ENCODE data around the gene TSPAN32. TPM values are rescaled to one million over a fixed set of nuclear protein-coding genes. Genes with fewer than 3 reads are reported as not detected.

The TSPAN32 gene
- polyA plus RNA-seq, 1 donor (not counting 4 experiments of a cell fraction or from before 2014, with no cell fraction given), result not detected

- Histone ChIP-seq H3K27me3 (ENCODE audit: control insufficient read depth, extremely low read depth, insufficient read depth, low read length) (peaks cover 11% of the 10 kb centered on the region), H4K20me1 (ENCODE audit: control insufficient read depth, extremely low read depth, insufficient read depth, low read length) (no peaks in the 10 kb centered on the region), H3K9me1 (ENCODE audit: control insufficient read depth, extremely low read depth, insufficient read depth, low read length) (no peaks in the 10 kb centered on the region), H3K27ac (ENCODE audit: control insufficient read depth, insufficient read depth, low read length) (no peak overlapping the region), H3K4me2 (ENCODE audit: control insufficient read depth, extremely low read depth, insufficient read depth, low read depth, low read length) (no peak overlapping the region), H3K4me1 (ENCODE audit: control insufficient read depth, extremely low read depth, insufficient read depth, low read length) (no peaks in the 10 kb centered on the region), H3K9me3 (ENCODE audit: control insufficient read depth, low read depth, low read length) (no peaks in the 10 kb centered on the region), H3K36me3 (ENCODE audit: control insufficient read depth in 2 of 2, extremely low read depth in 1 of 2, insufficient read depth in 2 of 2, low read length in 2 of 2) (no peaks in the 10 kb centered on the region), H3K4me3 (ENCODE audit: control insufficient read depth in 2 of 3, extremely low read depth in 1 of 3, insufficient read depth in 2 of 3, low read depth in 1 of 3, low read length in 3 of 3) (no peak overlapping the region), H2AFZ (ENCODE audit: control insufficient read depth, low read length) (no peak overlapping the region), H3K9ac (ENCODE audit: control insufficient read depth, extremely low read depth, insufficient read depth, low read length) (no peak overlapping the region), H3K79me2 (ENCODE audit: control insufficient read depth, insufficient read depth, low read length) (no peaks in the 10 kb centered on the region)
- no peak for FAIRE-seq
- dilution Hi-C loops (cut with MboI; ENCODE audit: extremely low pct_ligation_motif_present, low sequenced_read_pairs), result no loop called here
- TF ChIP-seq EZH2 (IDR thresholded peaks at IDR 0.05; ENCODE audit: low read length), result no peak
- TF ChIP-seq, protein P1, sequence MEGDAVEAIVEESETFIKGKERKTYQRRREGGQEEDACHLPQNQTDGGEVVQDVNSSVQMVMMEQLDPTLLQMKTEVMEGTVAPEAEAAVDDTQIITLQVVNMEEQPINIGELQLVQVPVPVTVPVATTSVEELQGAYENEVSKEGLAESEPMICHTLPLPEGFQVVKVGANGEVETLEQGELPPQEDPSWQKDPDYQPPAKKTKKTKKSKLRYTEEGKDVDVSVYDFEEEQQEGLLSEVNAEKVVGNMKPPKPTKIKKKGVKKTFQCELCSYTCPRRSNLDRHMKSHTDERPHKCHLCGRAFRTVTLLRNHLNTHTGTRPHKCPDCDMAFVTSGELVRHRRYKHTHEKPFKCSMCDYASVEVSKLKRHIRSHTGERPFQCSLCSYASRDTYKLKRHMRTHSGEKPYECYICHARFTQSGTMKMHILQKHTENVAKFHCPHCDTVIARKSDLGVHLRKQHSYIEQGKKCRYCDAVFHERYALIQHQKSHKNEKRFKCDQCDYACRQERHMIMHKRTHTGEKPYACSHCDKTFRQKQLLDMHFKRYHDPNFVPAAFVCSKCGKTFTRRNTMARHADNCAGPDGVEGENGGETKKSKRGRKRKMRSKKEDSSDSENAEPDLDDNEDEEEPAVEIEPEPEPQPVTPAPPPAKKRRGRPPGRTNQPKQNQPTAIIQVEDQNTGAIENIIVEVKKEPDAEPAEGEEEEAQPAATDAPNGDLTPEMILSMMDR (optimal IDR thresholded peaks at IDR 0.05 in 1 of 3, IDR thresholded peaks at IDR 0.05 in 1 of 3, conservative IDR thresholded peaks at IDR 0.05 in 1 of 3; ENCODE audit: extremely low read depth in 1 of 3, insufficient read depth in 2 of 3, low read length in 3 of 3), result no peak
- DNase-seq (ENCODE audit: low read depth, low spot score), result no peak
These were observed 730 bp upstream of the TSPAN32 start for GRCh38 chr11:2300936-2301630.

- Histone ChIP-seq H3K9me1 (ENCODE audit: control insufficient read depth, extremely low read depth, insufficient read depth, low read length) (no peaks in the 10 kb centered on the region), H4K20me1 (ENCODE audit: control insufficient read depth, extremely low read depth, insufficient read depth, low read length) (no peaks in the 10 kb centered on the region), H3K9me3 (ENCODE audit: control insufficient read depth, low read depth, low read length) (no peaks in the 10 kb centered on the region), H3K79me2 (ENCODE audit: control insufficient read depth, insufficient read depth, low read length) (no peaks in the 10 kb centered on the region), H3K36me3 (ENCODE audit: control insufficient read depth in 2 of 2, extremely low read depth in 1 of 2, insufficient read depth in 2 of 2, low read length in 2 of 2) (no peaks in the 10 kb centered on the region), H3K9ac (ENCODE audit: control insufficient read depth, extremely low read depth, insufficient read depth, low read length) (no peak overlapping the region), H3K27me3 (ENCODE audit: control insufficient read depth, extremely low read depth, insufficient read depth, low read length) (peaks cover 11% of the 10 kb centered on the region), H3K4me1 (ENCODE audit: control insufficient read depth, extremely low read depth, insufficient read depth, low read length) (no peaks in the 10 kb centered on the region), H3K27ac (ENCODE audit: control insufficient read depth, insufficient read depth, low read length) (no peak overlapping the region), H3K4me3 (ENCODE audit: control insufficient read depth in 2 of 3, extremely low read depth in 1 of 3, insufficient read depth in 2 of 3, low read depth in 1 of 3, low read length in 3 of 3) (no peak overlapping the region), H3K4me2 (ENCODE audit: control insufficient read depth, extremely low read depth, insufficient read depth, low read depth, low read length) (no peak overlapping the region), H2AFZ (ENCODE audit: control insufficient read depth, low read length) (no peak overlapping the region)
- DNase-seq (ENCODE audit: low read depth, low spot score) (no peak), FAIRE-seq (no peak)
- dilution Hi-C loops (cut with MboI; ENCODE audit: extremely low pct_ligation_motif_present, low sequenced_read_pairs), result no loop called here
- TF ChIP-seq, protein P1 (optimal IDR thresholded peaks at IDR 0.05 in 1 of 3, IDR thresholded peaks at IDR 0.05 in 1 of 3, conservative IDR thresholded peaks at IDR 0.05 in 1 of 3; ENCODE audit: extremely low read depth in 1 of 3, insufficient read depth in 2 of 3, low read length in 3 of 3), result no peak
- no peak for TF ChIP-seq EZH2 (IDR thresholded peaks at IDR 0.05; ENCODE audit: low read length)
These were observed 588 bp downstream of the TSPAN32 start for GRCh38 chr11:2302306-2302895.

All from keratinocyte (primary cell).